Superior temporal gyrus (tissue), 1 donor: Measurements from ENCODE around the gene BLOC1S5.
"Not testable (repeated sequence)": the region's sequence is repeated elsewhere in the genome, so short reads cannot be mapped to it uniquely, and the experiment has no call there.

Experiments
- DNase-seq: peaks from one replicate; pipeline ENCODE4 v3.0.0-alpha.2; 2016; ENCODE audit errors: extremely low spot score

Gene BLOC1S5

GRCh38 chr6:8041913-8042583 lies 22.1 kb downstream of the BLOC1S5 start:
- DNase-seq = no peak

GRCh38 chr6:8034107-8034506 lies 30.1 kb downstream of the BLOC1S5 start:
- DNase-seq = not testable (repeated sequence)

- no peak for DNase-seq
Observed at GRCh38 chr6:8030920-8031319, 33.3 kb downstream of the BLOC1S5 start.

- no peak for DNase-seq
Observed at GRCh38 chr6:8029243-8029870, 34.8 kb downstream of the BLOC1S5 start.

GRCh38 chr6:8027965-8028651 lies 36.1 kb downstream of the BLOC1S5 start:
- no peak for DNase-seq

GRCh38 chr6:8026800-8027199 lies 37.4 kb downstream of the BLOC1S5 start:
- DNase-seq = no peak

GRCh38 chr6:8025191-8025590 lies 39.0 kb downstream of the BLOC1S5 start:
- no peak for DNase-seq

GRCh38 chr6:8023638-8024037 lies 40.6 kb downstream of the BLOC1S5 start:
- DNase-seq = no peak

- no peak for DNase-seq
Observed at GRCh38 chr6:8020083-8020482, 44.1 kb downstream of the BLOC1S5 start.

- DNase-seq = no peak
Observed at GRCh38 chr6:8017705-8018104, 46.5 kb downstream of the BLOC1S5 start.

GRCh38 chr6:8017276-8017701 lies 46.9 kb downstream of the BLOC1S5 start:
- DNase-seq = peak; percentile 25

GRCh38 chr6:8014947-8015346 lies 49.2 kb downstream of the BLOC1S5 start:
- DNase-seq = no peak

- no peak for DNase-seq
Observed at GRCh38 chr6:8013763-8014162, 50.4 kb downstream of the BLOC1S5 start.

- peak; percentile 61 for DNase-seq
Observed at GRCh38 chr6:8006208-8006607, 58.0 kb downstream of the BLOC1S5 start.

GRCh38 chr6:8005136-8005535 lies 59.1 kb downstream of the BLOC1S5 start:
- no peak for DNase-seq

GRCh38 chr6:8000636-8001035 lies 63.6 kb downstream of the BLOC1S5 start:
- no peak for DNase-seq

- no peak for DNase-seq
Observed at GRCh38 chr6:8000188-8000596, 64.0 kb downstream of the BLOC1S5 start.

- no peak for DNase-seq
Observed at GRCh38 chr6:7999201-7999600, 65.0 kb downstream of the BLOC1S5 start.

- no peak for DNase-seq
Observed at GRCh38 chr6:7998103-7998725, 66.0 kb downstream of the BLOC1S5 start.

- DNase-seq = no peak
Observed at GRCh38 chr6:7997286-7997685, 66.9 kb downstream of the BLOC1S5 start.

- DNase-seq = no peak
Observed at GRCh38 chr6:7996538-7997111, 67.6 kb downstream of the BLOC1S5 start.

GRCh38 chr6:7993952-7994351 lies 70.2 kb downstream of the BLOC1S5 start:
- DNase-seq = no peak
